ENCODE measurements around the gene STAT5A. TPM values are rescaled to one million over a fixed set of nuclear protein-coding genes. Genes with fewer than 3 reads are reported as not detected.
A peak's percentile ranks its signal among the peaks of the same experiment; 100 is the strongest.
"Not testable (repeated sequence)": the region's sequence is repeated elsewhere in the genome, so short reads cannot be mapped to it uniquely, and the experiment has no call there.

The STAT5A gene
- total RNA-seq, 1 donor from 2014 or later = 130 TPM

GRCh38 chr17:42305031-42305330, 16.7 kb downstream of the STAT5A start:
- DNase-seq (ENCODE audit: low spot score) = not testable (repeated sequence)

GRCh38 chr17:42305543-42306384, 17.5 kb downstream of the STAT5A start:
- no peak for DNase-seq (ENCODE audit: low spot score)

- DNase-seq (ENCODE audit: low spot score) = no peak
These were observed 18.0 kb downstream of the STAT5A start for GRCh38 chr17:42306385-42306667.

GRCh38 chr17:42307362-42307927, 19.1 kb downstream of the STAT5A start:
- no peak for DNase-seq (ENCODE audit: low spot score)

GRCh38 chr17:42308446-42308845, 20.1 kb downstream of the STAT5A start:
- DNase-seq (ENCODE audit: low spot score) = no peak

- DNase-seq (ENCODE audit: low spot score) = no peak
These were observed 20.8 kb downstream of the STAT5A start for GRCh38 chr17:42309142-42309541.

GRCh38 chr17:42309986-42310786, 21.9 kb downstream of the STAT5A start:
- no peak for DNase-seq (ENCODE audit: low spot score)

- DNase-seq (ENCODE audit: low spot score) = no peak
These were observed 22.5 kb downstream of the STAT5A start for GRCh38 chr17:42310787-42311215.

- DNase-seq (ENCODE audit: low spot score) = no peak
These were observed 23.1 kb downstream of the STAT5A start for GRCh38 chr17:42311240-42312034.

GRCh38 chr17:42312035-42312284, 23.7 kb downstream of the STAT5A start:
- no peak for DNase-seq (ENCODE audit: low spot score)

- peak; percentile 95 for DNase-seq (ENCODE audit: low spot score)
These were observed 24.2 kb downstream of the STAT5A start for GRCh38 chr17:42312285-42313130.

- DNase-seq (ENCODE audit: low spot score) = no peak
These were observed 25.1 kb downstream of the STAT5A start for GRCh38 chr17:42313389-42313772.

GRCh38 chr17:42313773-42314566, 25.7 kb downstream of the STAT5A start:
- no peak for DNase-seq (ENCODE audit: low spot score)

GRCh38 chr17:42315402-42316156, 27.3 kb downstream of the STAT5A start:
- DNase-seq (ENCODE audit: low spot score) = no peak

GRCh38 chr17:42316755-42317154, 28.5 kb downstream of the STAT5A start:
- DNase-seq (ENCODE audit: low spot score) = no peak

- no peak for DNase-seq (ENCODE audit: low spot score)
These were observed 29.1 kb downstream of the STAT5A start for GRCh38 chr17:42317266-42317845.

- DNase-seq (ENCODE audit: low spot score) = not testable (repeated sequence)
These were observed 29.7 kb downstream of the STAT5A start for GRCh38 chr17:42317967-42318366.

- DNase-seq (ENCODE audit: low spot score) = no peak
These were observed 33.3 kb downstream of the STAT5A start for GRCh38 chr17:42321555-42321954.

Measured in mesenteric fat pad (tissue), 1 donor.